ENCODE data around the gene ACIN1. TPM values are rescaled to one million over a fixed set of nuclear protein-coding genes. Genes with fewer than 3 reads are reported as not detected.

ACIN1 gene
- total RNA-seq, 1 experiment from 2014 or later = 171 TPM

DNA sequence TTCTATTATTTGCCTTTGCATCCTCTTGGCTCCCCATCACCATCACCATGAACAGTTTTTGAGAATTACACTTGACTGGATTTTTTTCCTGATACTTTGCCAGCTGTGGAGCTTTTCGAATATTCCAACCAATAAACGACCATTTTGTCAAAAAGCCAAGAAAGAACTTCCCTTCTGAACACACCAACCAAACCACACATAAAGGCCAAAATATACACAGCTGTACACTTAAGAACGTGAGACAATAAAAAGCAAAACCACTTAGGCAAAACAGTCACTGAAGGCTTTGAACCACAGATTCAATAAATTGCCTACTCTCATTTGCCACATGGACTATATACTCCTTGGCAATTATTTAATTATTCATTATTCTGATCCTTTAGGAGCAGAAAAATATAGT is 86.1 kb downstream of the ACIN1 start:
- no peaks in the 10 kb centered on the region for H3K27me3 ChIP-seq (ENCODE audit: insufficient read depth, low read depth)
- peak overlapping the region; percentile 84 for H3K4me2 ChIP-seq
- H3K79me2 ChIP-seq (ENCODE audit: low read depth) = no peaks in the 10 kb centered on the region; the same call in 1 of the 2 replicates
- no TSS peak for BruUV-seq (replicated peaks)
- H3K9me3 ChIP-seq (ENCODE audit: insufficient read depth, low read depth) = no peaks in the 10 kb centered on the region
- no peak for TF ChIP-seq EZH2 (IDR thresholded peaks at IDR 0.05; ENCODE audit: low read depth)
- TF ChIP-seq, protein P1, sequence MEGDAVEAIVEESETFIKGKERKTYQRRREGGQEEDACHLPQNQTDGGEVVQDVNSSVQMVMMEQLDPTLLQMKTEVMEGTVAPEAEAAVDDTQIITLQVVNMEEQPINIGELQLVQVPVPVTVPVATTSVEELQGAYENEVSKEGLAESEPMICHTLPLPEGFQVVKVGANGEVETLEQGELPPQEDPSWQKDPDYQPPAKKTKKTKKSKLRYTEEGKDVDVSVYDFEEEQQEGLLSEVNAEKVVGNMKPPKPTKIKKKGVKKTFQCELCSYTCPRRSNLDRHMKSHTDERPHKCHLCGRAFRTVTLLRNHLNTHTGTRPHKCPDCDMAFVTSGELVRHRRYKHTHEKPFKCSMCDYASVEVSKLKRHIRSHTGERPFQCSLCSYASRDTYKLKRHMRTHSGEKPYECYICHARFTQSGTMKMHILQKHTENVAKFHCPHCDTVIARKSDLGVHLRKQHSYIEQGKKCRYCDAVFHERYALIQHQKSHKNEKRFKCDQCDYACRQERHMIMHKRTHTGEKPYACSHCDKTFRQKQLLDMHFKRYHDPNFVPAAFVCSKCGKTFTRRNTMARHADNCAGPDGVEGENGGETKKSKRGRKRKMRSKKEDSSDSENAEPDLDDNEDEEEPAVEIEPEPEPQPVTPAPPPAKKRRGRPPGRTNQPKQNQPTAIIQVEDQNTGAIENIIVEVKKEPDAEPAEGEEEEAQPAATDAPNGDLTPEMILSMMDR (conservative IDR thresholded peaks at IDR 0.05) = no peak
- intact Hi-C loops (cut with micrococcal nuclease; ENCODE audit: unreplicated experiment) = no loop called here
- peak overlapping the region; percentile 75; the same call in 1 of the 2 replicates for H3K4me3 ChIP-seq
- H2AFZ ChIP-seq = no peak overlapping the region
- H3K27ac ChIP-seq = no peak overlapping the region
- no peak for DNase-seq
- H4K20me1 ChIP-seq (ENCODE audit: insufficient read depth) = no peaks in the 10 kb centered on the region
- no peaks in the 10 kb centered on the region for H3K9me2 ChIP-seq (ENCODE audit: insufficient read depth)
- no peaks in the 10 kb centered on the region for H3K36me3 ChIP-seq (ENCODE audit: low read depth)
- ChIA-PET POLR2A (ENCODE audit: unreplicated experiment) (no interaction called here), CTCF (no interaction called here)
- peaks cover 25% of the 10 kb centered on the region; the same call in 1 of the 2 replicates for H3F3A ChIP-seq (ENCODE audit: insufficient read depth, low read depth)
- H3K4me1 ChIP-seq (replicated peaks; ENCODE audit: insufficient read depth) = peaks cover 34% of the 10 kb centered on the region

Other genes starting within 250 kb of the ACIN1 start
- gene LRP10, start 223.4 kb downstream of the ACIN1 start, total RNA-seq (2021) = 59.0 and 61.6 TPM in 2 replicates
- gene REM2, start 211.9 kb downstream of the ACIN1 start, total RNA-seq (2021) = 0.50 and 0.98 TPM in 2 replicates
- gene RBM23, start 176.0 kb downstream of the ACIN1 start, total RNA-seq (2021) = 68.7 and 76.5 TPM in 2 replicates
- 58.6 and 73.2 TPM in 2 replicates for gene PRMT5, start 165.8 kb downstream of the ACIN1 start, total RNA-seq (2021)
- gene HAUS4, start 138.0 kb downstream of the ACIN1 start, total RNA-seq (2021) = 23.1 and 36.0 TPM in 2 replicates
- 37.4 and 42.6 TPM in 2 replicates for gene AJUBA, start 112.6 kb downstream of the ACIN1 start, total RNA-seq (2021)
- 13.3 and 13.9 TPM in 2 replicates for gene C14orf93, start 85.0 kb downstream of the ACIN1 start, total RNA-seq (2021)
- 122 and 146 TPM in 2 replicates for gene PSMB5, start 60.2 kb downstream of the ACIN1 start, total RNA-seq (2021)
- not detected in 2 replicates for gene PSMB11, start 52.9 kb downstream of the ACIN1 start, total RNA-seq (2021)
- gene CDH24, start 37.6 kb downstream of the ACIN1 start, total RNA-seq (2021) = 16.4 and 18.8 TPM in 2 replicates
- 26.8 and 46.5 TPM in 2 replicates for gene C14orf119, start 369 bp upstream of the ACIN1 start, total RNA-seq (2021)
- not detected in 2 replicates for gene CIROP, start 9.9 kb upstream of the ACIN1 start, total RNA-seq (2021)
- gene CEBPE, start 24.1 kb upstream of the ACIN1 start, total RNA-seq (2021) = not detected in 2 replicates
- gene SLC7A8, start 88.5 kb upstream of the ACIN1 start, total RNA-seq (2021) = 2.0 and 3.6 TPM in 2 replicates
- gene RNF212B, start 142.8 kb upstream of the ACIN1 start, total RNA-seq (2021) = not detected in 2 replicates
- gene HOMEZ, start 191.0 kb upstream of the ACIN1 start, total RNA-seq (2021) = 14.0 TPM in 2 replicates
- 8.1 and 9.5 TPM in 2 replicates for gene PPP1R3E, start 207.7 kb upstream of the ACIN1 start, total RNA-seq (2021)
- 20.3 and 25.7 TPM in 2 replicates for gene BCL2L2, start 211.7 kb upstream of the ACIN1 start, total RNA-seq (2021)
- gene PABPN1, start 226.3 kb upstream of the ACIN1 start, total RNA-seq (2021) = 107 and 142 TPM in 2 replicates